Thoracic aorta (tissue), 2 donors: Measurements from ENCODE around the gene PITPNM3. TPM values are rescaled to one million over a fixed set of nuclear protein-coding genes. Genes with fewer than 3 reads are reported as not detected.

Experiments used
- ATAC-seq: fragments of 150-250 bp; one replicate; pipeline ENCODE4 v1.8.0; 2017; ENCODE audit warnings: low read depth; ENCODE audit not compliant: insufficient number of reproducible peaks, low FRiP score
- DNase-seq: peaks from one replicate; pipeline ENCODE4 v3.0.0-alpha.2; 2020; ENCODE audit warnings: low spot score
- H3K27ac ChIP-seq, 2 donors: fragments of 200-600 bp; sonication (generic); 1 replicate in 1 of 2; 2 replicates in 1 of 2; pipeline ENCODE4 v1.5.1; 2016; ENCODE audit warnings: mild to moderate bottlenecking in 2 of 2, moderate library complexity in 2 of 2
- H3K27me3 ChIP-seq: fragments of 200-600 bp; sonication (generic); replicated peaks from 2 replicates; pipeline ENCODE4 v1.6.0; 2016; ENCODE audit warnings: mild to moderate bottlenecking; ENCODE audit not compliant: insufficient read depth
- H3K36me3 ChIP-seq: fragments of 200-600 bp; sonication (generic); one replicate; pipeline ENCODE4 v1.5.1; 2016
- H3K4me1 ChIP-seq, 2 donors: fragments of 200-600 bp; sonication (generic); 1 replicate in 1 of 2; 2 replicates in 1 of 2; pipeline versions ENCODE4 v1.5.1 to v1.6.0; 2016; ENCODE audit warnings: low read depth in 2 of 2, mild to moderate bottlenecking in 1 of 2; ENCODE audit not compliant: control insufficient read depth in 1 of 2
- H3K4me3 ChIP-seq: fragments of 200-600 bp; sonication (generic); 2 replicates; pipeline ENCODE4 v1.5.1; 2016; ENCODE audit warnings: mild to moderate bottlenecking
- H3K9me3 ChIP-seq: fragments of 200-600 bp; sonication (generic); 2 replicates; pipeline ENCODE4 v1.5.1; 2016
- CTCF ChIP-seq: fragments of 200-600 bp; sonication (generic); IDR thresholded peaks from one replicate; pipeline ENCODE4 v1.5.1; 2019; ENCODE audit warnings: antibody characterized with exemption
- total RNA-seq, 2 donors: library from RNA; depleted of rRNA; stranded (reverse); fragments of >200 nt; gene quantifications; one replicate each; pipeline versions ENCODE4 v1.1.0 to v1.2.3, GENCODE V29; 2016

Gene PITPNM3
- total RNA-seq, 2 donors from 2014 or later, result 1.8 to 3.1 TPM

DNA sequence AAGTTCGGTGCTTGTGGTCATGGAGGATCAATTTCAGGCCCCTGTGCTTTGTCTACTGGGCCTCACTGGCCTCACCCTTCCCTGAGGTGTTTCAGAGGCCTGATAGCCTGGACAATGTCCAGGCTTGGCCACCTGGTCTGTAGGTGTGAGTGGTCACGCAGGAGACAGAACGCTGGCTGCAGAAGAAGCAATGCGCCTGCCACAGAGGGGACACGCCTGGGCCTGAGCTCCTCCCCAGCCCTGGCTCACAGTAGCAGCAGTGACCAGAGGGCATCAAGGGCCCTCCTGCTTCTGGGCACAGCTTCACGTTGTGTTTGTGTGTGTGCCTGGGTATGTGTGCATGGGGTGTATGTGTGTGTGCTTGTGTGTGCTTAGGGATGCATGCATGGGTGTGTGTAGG, 1.9 kb upstream of the PITPNM3 start:
- H3K27ac ChIP-seq, result no peak overlapping the region
- DNase-seq, result no peak
- H3K27me3 ChIP-seq, result no peaks in the 10 kb centered on the region
- no peak overlapping the region for H3K4me3 ChIP-seq
- peaks cover 6 to 14% of the 10 kb centered on the region in 2 donors for H3K4me1 ChIP-seq
- H3K9me3 ChIP-seq, result no peaks in the 10 kb centered on the region
- no peaks in the 10 kb centered on the region for H3K36me3 ChIP-seq
- TF ChIP-seq CTCF, result no peak
- ATAC-seq, result no peak

GRCh38 chr17:6557040-6557438, 684 bp upstream of the PITPNM3 start:
- ATAC-seq (no peak), DNase-seq (no peak)
- TF ChIP-seq CTCF, result no peak
- Histone ChIP-seq H3K4me3 (peak overlapping the region; percentile 65), H3K27ac (no peak overlapping the region), H3K36me3 (no peaks in the 10 kb centered on the region), H3K9me3 (no peaks in the 10 kb centered on the region), H3K4me1 (peaks cover 6 to 14% of the 10 kb centered on the region in 2 donors), H3K27me3 (no peaks in the 10 kb centered on the region)

GRCh38 chr17:6555331-6556120, 829 bp downstream of the PITPNM3 start:
- H3K27me3 ChIP-seq, result no peaks in the 10 kb centered on the region
- no peak for ATAC-seq
- no peak for DNase-seq
- peaks cover 6 to 14% of the 10 kb centered on the region in 2 donors for H3K4me1 ChIP-seq
- no peaks in the 10 kb centered on the region for H3K9me3 ChIP-seq
- H3K36me3 ChIP-seq, result no peaks in the 10 kb centered on the region
- no peak overlapping the region for H3K27ac ChIP-seq
- peak overlapping the region; percentile 72 for H3K4me3 ChIP-seq
- no peak for TF ChIP-seq CTCF

DNA sequence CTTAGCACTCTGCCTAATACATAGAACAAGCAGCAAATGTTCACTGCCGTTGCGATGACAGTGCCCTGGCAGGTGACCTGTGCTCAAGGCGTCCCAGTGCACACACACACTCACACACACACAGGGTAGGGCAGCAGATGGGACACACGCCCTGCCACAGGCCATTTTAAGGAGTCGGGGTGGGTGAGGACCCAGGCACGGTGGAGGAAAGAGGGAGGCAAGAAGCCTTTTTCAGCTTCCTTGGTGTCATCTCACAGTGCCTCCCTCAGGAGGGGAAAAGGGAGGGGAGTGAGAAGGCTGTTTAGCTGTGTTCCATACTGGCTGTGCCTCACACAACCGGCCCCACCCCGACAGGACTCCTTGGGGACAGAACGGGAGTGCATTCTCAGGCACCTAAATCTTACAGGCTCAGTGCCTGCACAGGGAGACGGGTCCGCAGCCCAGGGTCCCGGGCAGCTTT, 1.5 kb downstream of the PITPNM3 start:
- ATAC-seq (no peak), DNase-seq (no peak)
- no peak for TF ChIP-seq CTCF
- Histone ChIP-seq H3K4me1 (peaks cover 6 to 14% of the 10 kb centered on the region in 2 donors), H3K27me3 (no peaks in the 10 kb centered on the region), H3K27ac (no peak overlapping the region), H3K36me3 (no peaks in the 10 kb centered on the region), H3K4me3 (peak overlapping the region; percentile 72), H3K9me3 (no peaks in the 10 kb centered on the region)

DNA sequence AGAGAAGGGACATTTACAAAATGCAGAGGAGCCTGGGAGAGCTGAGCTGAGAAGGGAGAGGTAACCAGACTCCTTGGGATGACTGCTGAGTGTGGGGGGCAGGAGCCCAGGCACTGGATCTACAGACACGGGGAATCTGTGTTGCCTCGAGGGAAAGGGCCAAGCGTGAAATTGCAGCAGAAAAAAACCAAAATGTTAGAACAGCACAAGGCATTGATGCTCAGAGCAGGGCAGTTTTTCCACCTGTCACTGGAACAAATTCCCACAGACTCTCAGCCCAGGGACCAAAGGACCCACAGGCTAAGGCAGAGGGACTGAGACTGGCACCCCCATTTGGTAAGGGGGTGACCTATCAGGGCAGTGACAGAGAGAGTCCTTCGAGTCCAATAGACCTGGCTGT, 2.0 kb downstream of the PITPNM3 start:
- Histone ChIP-seq H3K4me1 (peaks cover 6 to 14% of the 10 kb centered on the region in 2 donors), H3K9me3 (no peaks in the 10 kb centered on the region), H3K4me3 (no peak overlapping the region), H3K36me3 (no peaks in the 10 kb centered on the region), H3K27me3 (no peaks in the 10 kb centered on the region), H3K27ac (no peak overlapping the region)
- no peak for ATAC-seq
- no peak for DNase-seq
- no peak for TF ChIP-seq CTCF
